ENCODE measurements around the gene INPP1. TPM values are rescaled to one million over a fixed set of nuclear protein-coding genes. Genes with fewer than 3 reads are reported as not detected.

The INPP1 gene
- total RNA-seq, 6 experiments from 2014 or later = 13.9 to 22.0 (median 14.7) TPM

DNA sequence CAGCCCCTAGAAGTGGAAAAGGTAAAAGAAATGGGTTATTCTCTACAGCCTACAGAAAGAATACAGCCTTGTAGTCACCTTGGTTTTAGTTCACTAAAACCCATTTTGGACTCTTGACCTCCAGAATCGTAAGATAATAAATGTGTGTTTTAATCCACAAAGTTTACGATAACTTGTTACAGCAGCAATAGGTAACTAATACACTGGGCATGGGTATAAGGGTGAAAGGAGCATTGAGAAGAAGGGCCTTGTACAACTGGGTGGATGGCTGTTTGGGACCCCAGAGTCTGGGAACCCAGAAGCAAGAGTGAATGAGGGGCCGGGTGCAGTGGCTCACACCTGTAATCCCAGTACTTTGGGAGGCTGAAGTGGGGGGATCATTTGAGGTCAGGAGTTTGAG lies 62.6 kb downstream of the INPP1 start:
- DNase-seq = no peak
- TF ChIP-seq CTCF (IDR thresholded peaks at IDR 0.05) = no peak
- no peak for TF ChIP-seq POLR2A (IDR thresholded peaks at IDR 0.05)
- ATAC-seq = no peak
- no peaks in the 10 kb centered on the region for H3K9me3 ChIP-seq
- H3K4me3 ChIP-seq = no peak overlapping the region
- WGBS (ENCODE audit: insufficient coverage, low coverage, low lambda C conversion rate, missing lambda C conversion rate) = 60% methylated on average over 2 of the region's 3 CpGs
- H3K27me3 ChIP-seq = no peaks in the 10 kb centered on the region
- H3K4me1 ChIP-seq = peaks cover 0 to 8% (median 0%) of the 10 kb centered on the region in 4 donors
- H3K36me3 ChIP-seq = no peaks in the 10 kb centered on the region
- intact Hi-C loops (cut with DNase I) = no loop called here
- H3K27ac ChIP-seq = no peak overlapping the region

DNA sequence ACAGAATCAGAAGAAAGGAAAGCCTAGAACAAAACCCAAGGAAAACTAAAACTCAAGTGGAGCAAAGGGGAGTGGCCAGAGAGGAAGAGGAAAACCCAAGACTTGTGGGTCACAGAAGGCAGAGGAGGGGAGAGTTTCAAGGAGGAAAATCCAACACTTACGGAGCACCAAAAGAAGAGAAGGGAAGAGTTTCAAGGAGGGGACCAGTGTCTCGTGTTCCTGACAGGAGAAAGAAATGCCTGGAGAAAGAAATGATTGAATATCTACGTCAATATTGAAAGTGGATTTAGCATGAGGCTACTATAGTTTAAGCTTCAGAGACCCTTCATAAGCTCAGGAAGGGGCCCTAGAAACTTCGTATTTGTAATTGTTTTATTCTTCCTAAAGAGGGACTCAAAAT lies 63.4 kb downstream of the INPP1 start:
- Histone ChIP-seq H3K4me1 (peaks cover 0 to 8% (median 0%) of the 10 kb centered on the region in 4 donors), H3K36me3 (no peaks in the 10 kb centered on the region), H3K27me3 (no peaks in the 10 kb centered on the region), H3K4me3 (no peak overlapping the region), H3K9me3 (no peaks in the 10 kb centered on the region), H3K27ac (no peak overlapping the region)
- TF ChIP-seq CTCF (IDR thresholded peaks at IDR 0.05) = no peak
- TF ChIP-seq POLR2A (IDR thresholded peaks at IDR 0.05) = no peak
- ATAC-seq = no peak
- WGBS (ENCODE audit: insufficient coverage, low coverage, low lambda C conversion rate, missing lambda C conversion rate) = 88% methylated on average over 4 of the region's 4 CpGs
- DNase-seq = no peak
- intact Hi-C loops (cut with DNase I) = no loop called here

DNA sequence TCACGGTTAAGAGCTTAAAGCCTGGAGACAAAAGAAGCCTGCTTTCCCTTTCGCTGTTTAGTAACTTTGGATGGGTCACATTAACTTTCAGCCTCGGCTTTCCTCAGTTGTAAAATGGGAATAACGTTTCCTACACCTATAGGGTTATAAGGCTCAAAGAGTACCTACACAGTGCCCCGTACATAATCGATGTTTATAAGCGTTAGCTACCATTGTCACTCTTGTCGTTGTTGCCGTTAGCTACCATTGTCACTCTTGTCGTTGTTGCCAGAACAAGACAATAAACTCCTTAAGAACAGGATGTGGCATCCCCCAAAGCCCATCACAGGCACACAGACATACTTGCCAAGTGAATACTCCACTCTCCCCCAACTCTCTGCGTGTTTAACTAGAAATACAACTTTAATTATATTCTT lies 63.9 kb downstream of the INPP1 start:
- Histone ChIP-seq H3K36me3 (no peaks in the 10 kb centered on the region), H3K9me3 (no peaks in the 10 kb centered on the region), H3K4me3 (peak overlapping the region in 1 of 3 donors; percentile 76), H3K27ac (no peak overlapping the region), H3K27me3 (no peaks in the 10 kb centered on the region), H3K4me1 (peaks cover 0 to 8% (median 0%) of the 10 kb centered on the region in 4 donors)
- ATAC-seq = no peak
- intact Hi-C loops (cut with DNase I) = no loop called here
- TF ChIP-seq CTCF (IDR thresholded peaks at IDR 0.05) (no peak), POLR2A (IDR thresholded peaks at IDR 0.05) (no peak)
- no peak for DNase-seq
- WGBS (ENCODE audit: insufficient coverage, low coverage, low lambda C conversion rate, missing lambda C conversion rate) = 39% methylated on average over 11 of the region's 11 CpGs

DNA sequence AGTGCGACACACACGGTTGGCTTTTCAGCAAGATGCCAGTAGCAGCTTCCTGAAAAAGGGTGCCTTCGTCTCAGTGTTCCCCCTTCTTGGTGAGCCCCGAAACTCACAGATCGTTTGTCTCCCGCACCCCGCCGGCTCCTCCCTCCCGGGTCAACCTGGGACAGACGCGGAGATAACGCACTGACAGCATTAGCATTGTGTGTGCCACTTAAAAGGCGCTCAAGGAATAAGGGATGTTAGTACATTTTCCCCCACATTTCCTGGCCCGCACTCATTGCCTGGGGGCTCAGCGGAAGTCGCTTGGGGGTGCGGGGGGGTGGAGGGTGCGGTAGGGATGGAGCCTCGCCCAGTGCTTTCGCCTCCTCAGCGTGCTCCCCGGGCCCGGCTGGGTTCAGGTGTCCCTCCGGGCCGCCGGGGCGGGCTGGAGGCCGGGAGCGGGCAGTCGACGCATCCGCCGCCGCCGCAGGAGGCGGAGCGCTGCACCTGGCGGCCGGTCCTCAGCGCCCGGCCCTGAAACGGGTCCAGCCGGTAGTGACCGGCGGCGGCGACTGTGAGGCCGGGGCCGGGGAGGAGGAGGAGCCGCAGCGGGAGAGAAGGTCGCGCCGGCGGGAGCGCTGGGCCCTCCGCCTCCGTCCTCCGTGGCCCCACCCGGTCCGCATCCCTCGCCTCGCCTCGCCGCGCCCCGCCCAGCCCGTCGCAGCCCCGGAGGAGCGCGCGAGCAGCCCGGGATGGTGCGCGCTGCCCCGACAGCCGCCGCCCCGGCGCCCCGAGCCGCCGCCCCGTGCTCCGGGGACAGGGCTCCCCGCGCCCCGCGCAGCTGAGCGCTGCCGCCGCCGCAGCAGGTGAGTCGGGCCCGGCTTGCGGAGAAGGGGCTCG lies 64.5 kb downstream of the INPP1 start, which contains the start of gene MFSD6:
TSS of gene MFSD6 (plus strand) at position 694 of the 876 bp plus-strand sequence. CDS start 27,675 bp downstream, outside the sequence.
- no peaks in the 10 kb centered on the region for H3K36me3 ChIP-seq
- 13% methylated on average over 19 of the region's 98 CpGs for WGBS (ENCODE audit: insufficient coverage, low coverage, low lambda C conversion rate, missing lambda C conversion rate)
- intact Hi-C loops (cut with DNase I) = no loop called here
- peaks cover 0 to 8% (median 0%) of the 10 kb centered on the region in 4 donors for H3K4me1 ChIP-seq
- H3K9me3 ChIP-seq = no peaks in the 10 kb centered on the region
- TF ChIP-seq POLR2A (IDR thresholded peaks at IDR 0.05) = no peak
- peak in 2 of 4 donors; percentile 10 to 15 for TF ChIP-seq CTCF (IDR thresholded peaks at IDR 0.05)
- peak; percentile 84 to 89 (median 88) for ATAC-seq
- peak; percentile 63 to 73 (median 68) for DNase-seq
- H3K27me3 ChIP-seq = no peaks in the 10 kb centered on the region
- H3K27ac ChIP-seq = peak within 1 kb of the TSS; percentile 11 to 57 (median 24)
- peak within 1 kb of the TSS; percentile 56 to 76 (median 62) for H3K4me3 ChIP-seq

Data from right lobe of liver (tissue), 6 donors.